ENCODE data around the gene MAPK1IP1L.

GRCh38 chr14:55094292-55095157, 43.1 kb downstream of the MAPK1IP1L start:
- TF ChIP-seq ZNF274 (IDR thresholded peaks at IDR 0.05; ENCODE audit: low read depth, low read length) (no peak), YY1 (IDR thresholded peaks at IDR 0.05; ENCODE audit: insufficient read depth, insufficient read length) (no peak)

All from NT2/D1 (cell line).